GM23338 (cell line): ENCODE results near the gene C22orf39.

Experiments
- CREB1 ChIP-seq: fragments of 250-450 bp; sonication (Bioruptor Pico); IDR thresholded peaks from 2 replicates; pipeline ENCODE4 v1.5.0; 2020; ENCODE audit warnings: low read depth, mild to moderate bottlenecking, moderate library complexity
- EZH2 ChIP-seq: fragments of 200-600 bp; sonication (generic); IDR thresholded peaks from one replicate; pipeline ENCODE4 v1.8.0; 2017; ENCODE audit warnings: antibody characterized with exemption, mild to moderate bottlenecking, low read depth; ENCODE audit not compliant: unreplicated experiment
- EZH2phosphoT487 ChIP-seq: fragments of 200-600 bp; sonication (generic); IDR thresholded peaks from one replicate; pipeline ENCODE4 v1.8.1; 2018; ENCODE audit warnings: antibody characterized with exemption; ENCODE audit not compliant: unreplicated experiment
- POLR2AphosphoS5 ChIP-seq: IDR thresholded peaks from 2 replicates; pipeline ENCODE4 v1.6.1; 2016; ENCODE audit warnings: antibody characterized with exemption, low read depth
- STAT1 ChIP-seq: IDR thresholded peaks from one replicate; pipeline ENCODE4 v1.6.1; 2016; ENCODE audit warnings: antibody characterized with exemption; ENCODE audit not compliant: unreplicated experiment
- TF ChIP-seq, protein P1 (sequence below), 2 experiments: fragments of 200-600 bp in 1 of 2; sonication (generic) in 1 of 2; conservative IDR thresholded peaks; 2 replicates each; pipeline versions ENCODE4 v1.5.1 to v1.6.1; 2016 to 2017; ENCODE audit warnings: antibody characterized with exemption in 2 of 2, low read depth in 2 of 2, mild to moderate bottlenecking in 2 of 2, moderate library complexity in 1 of 2
- TF ChIP-seq, protein P2 (sequence below): IDR thresholded peaks from one replicate; pipeline ENCODE4 v1.6.1; 2018; ENCODE audit warnings: antibody characterized with exemption; ENCODE audit not compliant: unreplicated experiment
- TF ChIP-seq, protein P3 (sequence below): IDR thresholded peaks from 2 replicates; pipeline ENCODE4 v1.6.1; 2016; ENCODE audit warnings: antibody characterized with exemption

DNA sequence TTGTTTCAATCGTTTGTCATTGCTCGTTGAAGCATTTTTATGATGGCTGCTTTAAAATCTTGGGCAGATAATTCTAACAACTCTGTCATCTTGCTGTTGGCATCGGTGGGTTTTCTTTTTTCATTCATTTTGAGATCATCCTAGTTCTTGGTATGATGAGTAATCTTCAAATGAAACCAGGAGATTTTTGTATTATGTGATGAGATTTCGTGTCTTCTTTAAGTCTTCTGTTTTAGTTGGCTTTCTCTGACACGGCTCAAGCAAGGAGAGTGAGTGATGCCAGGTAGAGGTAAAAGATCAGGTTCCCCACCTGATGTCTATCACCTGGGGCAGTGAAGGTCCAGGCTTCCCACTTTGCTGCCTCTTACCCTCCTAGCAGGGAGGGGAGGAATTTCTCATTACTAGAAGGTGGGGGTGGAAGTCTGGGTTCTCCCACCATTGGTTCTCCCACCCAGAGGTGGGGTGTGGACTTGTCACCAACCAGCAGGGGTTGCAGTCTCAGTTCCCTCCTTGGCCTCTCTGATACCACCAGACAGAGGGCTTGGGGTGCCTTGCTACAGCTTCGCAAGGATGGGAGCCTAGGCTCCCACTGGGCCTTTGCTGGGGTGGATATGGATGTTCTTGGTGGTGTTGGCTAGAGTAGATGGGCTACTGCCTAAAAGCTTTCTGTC is 45.1 kb upstream of the C22orf39 start:
- TF ChIP-seq EZH2, result no peak
- TF ChIP-seq, protein P1, sequence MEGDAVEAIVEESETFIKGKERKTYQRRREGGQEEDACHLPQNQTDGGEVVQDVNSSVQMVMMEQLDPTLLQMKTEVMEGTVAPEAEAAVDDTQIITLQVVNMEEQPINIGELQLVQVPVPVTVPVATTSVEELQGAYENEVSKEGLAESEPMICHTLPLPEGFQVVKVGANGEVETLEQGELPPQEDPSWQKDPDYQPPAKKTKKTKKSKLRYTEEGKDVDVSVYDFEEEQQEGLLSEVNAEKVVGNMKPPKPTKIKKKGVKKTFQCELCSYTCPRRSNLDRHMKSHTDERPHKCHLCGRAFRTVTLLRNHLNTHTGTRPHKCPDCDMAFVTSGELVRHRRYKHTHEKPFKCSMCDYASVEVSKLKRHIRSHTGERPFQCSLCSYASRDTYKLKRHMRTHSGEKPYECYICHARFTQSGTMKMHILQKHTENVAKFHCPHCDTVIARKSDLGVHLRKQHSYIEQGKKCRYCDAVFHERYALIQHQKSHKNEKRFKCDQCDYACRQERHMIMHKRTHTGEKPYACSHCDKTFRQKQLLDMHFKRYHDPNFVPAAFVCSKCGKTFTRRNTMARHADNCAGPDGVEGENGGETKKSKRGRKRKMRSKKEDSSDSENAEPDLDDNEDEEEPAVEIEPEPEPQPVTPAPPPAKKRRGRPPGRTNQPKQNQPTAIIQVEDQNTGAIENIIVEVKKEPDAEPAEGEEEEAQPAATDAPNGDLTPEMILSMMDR (conservative IDR thresholded peaks at IDR 0.05; ENCODE audit: low read depth in 2 of 2), result no peak
- TF ChIP-seq STAT1, result no peak
- TF ChIP-seq, protein P2, sequence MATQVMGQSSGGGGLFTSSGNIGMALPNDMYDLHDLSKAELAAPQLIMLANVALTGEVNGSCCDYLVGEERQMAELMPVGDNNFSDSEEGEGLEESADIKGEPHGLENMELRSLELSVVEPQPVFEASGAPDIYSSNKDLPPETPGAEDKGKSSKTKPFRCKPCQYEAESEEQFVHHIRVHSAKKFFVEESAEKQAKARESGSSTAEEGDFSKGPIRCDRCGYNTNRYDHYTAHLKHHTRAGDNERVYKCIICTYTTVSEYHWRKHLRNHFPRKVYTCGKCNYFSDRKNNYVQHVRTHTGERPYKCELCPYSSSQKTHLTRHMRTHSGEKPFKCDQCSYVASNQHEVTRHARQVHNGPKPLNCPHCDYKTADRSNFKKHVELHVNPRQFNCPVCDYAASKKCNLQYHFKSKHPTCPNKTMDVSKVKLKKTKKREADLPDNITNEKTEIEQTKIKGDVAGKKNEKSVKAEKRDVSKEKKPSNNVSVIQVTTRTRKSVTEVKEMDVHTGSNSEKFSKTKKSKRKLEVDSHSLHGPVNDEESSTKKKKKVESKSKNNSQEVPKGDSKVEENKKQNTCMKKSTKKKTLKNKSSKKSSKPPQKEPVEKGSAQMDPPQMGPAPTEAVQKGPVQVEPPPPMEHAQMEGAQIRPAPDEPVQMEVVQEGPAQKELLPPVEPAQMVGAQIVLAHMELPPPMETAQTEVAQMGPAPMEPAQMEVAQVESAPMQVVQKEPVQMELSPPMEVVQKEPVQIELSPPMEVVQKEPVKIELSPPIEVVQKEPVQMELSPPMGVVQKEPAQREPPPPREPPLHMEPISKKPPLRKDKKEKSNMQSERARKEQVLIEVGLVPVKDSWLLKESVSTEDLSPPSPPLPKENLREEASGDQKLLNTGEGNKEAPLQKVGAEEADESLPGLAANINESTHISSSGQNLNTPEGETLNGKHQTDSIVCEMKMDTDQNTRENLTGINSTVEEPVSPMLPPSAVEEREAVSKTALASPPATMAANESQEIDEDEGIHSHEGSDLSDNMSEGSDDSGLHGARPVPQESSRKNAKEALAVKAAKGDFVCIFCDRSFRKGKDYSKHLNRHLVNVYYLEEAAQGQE, result no peak
- no peak for TF ChIP-seq EZH2phosphoT487
- no peak for TF ChIP-seq POLR2AphosphoS5
- TF ChIP-seq CREB1 (CRISPR knock-in tag), result no peak
- TF ChIP-seq, protein P3, sequence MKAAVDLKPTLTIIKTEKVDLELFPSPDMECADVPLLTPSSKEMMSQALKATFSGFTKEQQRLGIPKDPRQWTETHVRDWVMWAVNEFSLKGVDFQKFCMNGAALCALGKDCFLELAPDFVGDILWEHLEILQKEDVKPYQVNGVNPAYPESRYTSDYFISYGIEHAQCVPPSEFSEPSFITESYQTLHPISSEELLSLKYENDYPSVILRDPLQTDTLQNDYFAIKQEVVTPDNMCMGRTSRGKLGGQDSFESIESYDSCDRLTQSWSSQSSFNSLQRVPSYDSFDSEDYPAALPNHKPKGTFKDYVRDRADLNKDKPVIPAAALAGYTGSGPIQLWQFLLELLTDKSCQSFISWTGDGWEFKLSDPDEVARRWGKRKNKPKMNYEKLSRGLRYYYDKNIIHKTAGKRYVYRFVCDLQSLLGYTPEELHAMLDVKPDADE, result no peak
